ENCODE results near the gene ANAPC10. TPM values are rescaled to one million over a fixed set of nuclear protein-coding genes. Genes with fewer than 3 reads are reported as not detected.
"Not testable (repeated sequence)": the region's sequence is repeated elsewhere in the genome, so short reads cannot be mapped to it uniquely, and the experiment has no call there.

The ANAPC10 gene
- total RNA-seq = 10 to 100 TPM; 22.3 to 66.6 (median 31.1) TPM

- Histone ChIP-seq H3K9me3 (peaks cover 0 to 11% (median 0%) of the 10 kb centered on the region in 3 donors), H3K4me3 (peak within 1 kb of the TSS; percentile 76 to 92), H3K27me3 (no peaks in the 10 kb centered on the region), H3K27ac (peak within 1 kb of the TSS; percentile 90 to 93 (median 92)), H3K36me3 (peaks cover 0 to 26% of the 10 kb centered on the region in 2 donors), H3K4me1 (peaks cover 11 to 63% (median 19%) of the 10 kb centered on the region in 3 donors)
- WGBS, 2 donors (ENCODE audit: low coverage in 1 of 2) = 0 to 1% methylated on average over 5 to 19 of the region's 67 CpGs
- TF ChIP-seq CTCF (IDR thresholded peaks at IDR 0.05) (peak in 2 of 4 experiments; percentile 32 to 44), POLR2AphosphoS5 (IDR thresholded peaks at IDR 0.05) (peak; percentile 84), EP300 (IDR thresholded peaks at IDR 0.05) (no peak), POLR2A (IDR thresholded peaks at IDR 0.05) (peak; percentile 56)
- peak; percentile 99 for ATAC-seq
Observed at GRCh38 chr4:145097821-145098674, at the start of gene ANAPC10, which contains the start of gene ABCE1. ANAPC10 (minus strand) TSS chr4:145098196; CDS start chr4:145096099, 2,097 bp downstream. ABCE1 (plus strand) TSS chr4:145098311; CDS start chr4:145104413, 6,102 bp downstream.

DNA sequence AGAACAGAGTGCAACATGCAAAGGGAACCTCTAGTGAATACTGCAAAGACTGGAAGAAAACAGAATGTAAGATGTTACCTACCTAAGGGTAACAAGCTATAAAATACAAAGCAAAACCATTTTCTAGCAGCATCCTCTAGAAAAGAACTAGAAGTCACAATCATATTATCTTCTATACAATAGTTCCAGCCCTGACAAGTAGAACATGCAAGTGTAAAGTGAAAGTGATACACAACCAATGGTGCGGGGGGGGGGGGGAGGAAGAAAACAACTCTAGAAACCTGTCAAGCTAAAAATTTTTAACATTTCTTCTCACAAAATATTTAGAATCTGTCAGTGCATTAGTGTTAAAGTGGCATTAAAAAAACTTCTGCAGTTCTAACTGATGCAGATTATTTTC, 38.2 kb upstream of the ANAPC10 start:
- 63% methylated on average over 1 of the region's 1 CpG; no CpG with 5 or more reads in 1 of the 2 donors for WGBS, 2 donors (ENCODE audit: low coverage in 1 of 2)
- not testable (repeated sequence) for H3K27ac ChIP-seq, ATAC-seq, H3K9me3 ChIP-seq, H3K4me3 ChIP-seq, H3K27me3 ChIP-seq
- H3K36me3 ChIP-seq = peaks cover 3 to 45% of the 10 kb centered on the region in 2 donors
- peaks cover 0 to 11% (median 0%) of the 10 kb centered on the region in 3 donors for H3K4me1 ChIP-seq

- H3K27ac ChIP-seq = no peak overlapping the region
- no peaks in the 10 kb centered on the region for H3K9me3 ChIP-seq
- no peak for ATAC-seq
- TF ChIP-seq POLR2A (IDR thresholded peaks at IDR 0.05) = no peak
- TF ChIP-seq EP300 (IDR thresholded peaks at IDR 0.05) = no peak
- no peak for TF ChIP-seq CTCF (IDR thresholded peaks at IDR 0.05)
- no peak for TF ChIP-seq POLR2AphosphoS5 (IDR thresholded peaks at IDR 0.05)
- peaks cover 0 to 11% (median 0%) of the 10 kb centered on the region in 3 donors for H3K4me1 ChIP-seq
- H3K27me3 ChIP-seq = no peaks in the 10 kb centered on the region
- no peak overlapping the region for H3K4me3 ChIP-seq
- WGBS, 2 donors (ENCODE audit: low coverage in 1 of 2) = 41 to 53% methylated on average over 4 to 5 of the region's 5 CpGs
- peaks cover 0 to 37% of the 10 kb centered on the region in 2 donors for H3K36me3 ChIP-seq
Observed at GRCh38 chr4:145132511-145133098, 34.6 kb upstream of the ANAPC10 start.

- Histone ChIP-seq H3K27ac (no peak overlapping the region), H3K36me3 (peaks cover 0 to 37% of the 10 kb centered on the region in 2 donors), H3K9me3 (no peaks in the 10 kb centered on the region)
Observed at GRCh38 chr4:145131848-145132247, 33.9 kb upstream of the ANAPC10 start.

More at GRCh38 chr4:145131848-145132247, 33.9 kb upstream of the ANAPC10 start:
- Histone ChIP-seq H3K4me1 (peaks cover 0 to 11% (median 0%) of the 10 kb centered on the region in 3 donors), H3K27me3 (no peaks in the 10 kb centered on the region), H3K4me3 (no peak overlapping the region)
- WGBS, 2 donors (ENCODE audit: low coverage in 1 of 2) = 86 to 90% methylated on average over 4 to 10 of the region's 12 CpGs
- TF ChIP-seq POLR2A (IDR thresholded peaks at IDR 0.05) = no peak
- TF ChIP-seq POLR2AphosphoS5 (IDR thresholded peaks at IDR 0.05) = no peak
- TF ChIP-seq EP300 (IDR thresholded peaks at IDR 0.05) = no peak
- TF ChIP-seq CTCF (IDR thresholded peaks at IDR 0.05) = no peak
- ATAC-seq = no peak

Data from gastroesophageal sphincter (tissue), 4 donors.